WERI-Rb-1 (cell line): ENCODE results near the gene TPBG.

Experiments
- DNase-seq: peaks from one replicate; pipeline ENCODE4 v3.0.0-alpha.2; 2020
- H3K27ac ChIP-seq: fragments of 250-450 bp; sonication (Bioruptor Pico); 2 replicates; pipeline ENCODE4 v1.5.1; 2020; ENCODE audit warnings: mild to moderate bottlenecking, moderate library complexity
- H3K27me3 ChIP-seq: fragments of 250-450 bp; sonication (Bioruptor Pico); 2 replicates; pipeline ENCODE4 v1.5.1; 2021; ENCODE audit warnings: mild to moderate bottlenecking, low read depth, moderate library complexity; ENCODE audit not compliant: insufficient read depth, severe bottlenecking
- H3K36me3 ChIP-seq: fragments of 250-450 bp; sonication (Bioruptor Pico); 2 replicates; pipeline ENCODE4 v1.5.1; 2020; ENCODE audit warnings: mild to moderate bottlenecking, moderate library complexity
- H3K4me3 ChIP-seq: 2 replicates; pipeline ENCODE4 v1.5.1; 2011; ENCODE audit warnings: low read depth, mild to moderate bottlenecking, control low read depth, low read length
- H3K9me3 ChIP-seq: fragments of 250-450 bp; sonication (Bioruptor Pico); 2 replicates; pipeline ENCODE4 v1.5.1; 2021; ENCODE audit warnings: mild to moderate bottlenecking, moderate library complexity; ENCODE audit not compliant: severe bottlenecking
- TF ChIP-seq, protein P1 (sequence below): IDR thresholded peaks from 2 replicates; pipeline ENCODE4 v1.5.1; 2011; ENCODE audit warnings: low read depth, mild to moderate bottlenecking, control low read depth, inconsistent platforms, low read length

TPBG gene

DNA sequence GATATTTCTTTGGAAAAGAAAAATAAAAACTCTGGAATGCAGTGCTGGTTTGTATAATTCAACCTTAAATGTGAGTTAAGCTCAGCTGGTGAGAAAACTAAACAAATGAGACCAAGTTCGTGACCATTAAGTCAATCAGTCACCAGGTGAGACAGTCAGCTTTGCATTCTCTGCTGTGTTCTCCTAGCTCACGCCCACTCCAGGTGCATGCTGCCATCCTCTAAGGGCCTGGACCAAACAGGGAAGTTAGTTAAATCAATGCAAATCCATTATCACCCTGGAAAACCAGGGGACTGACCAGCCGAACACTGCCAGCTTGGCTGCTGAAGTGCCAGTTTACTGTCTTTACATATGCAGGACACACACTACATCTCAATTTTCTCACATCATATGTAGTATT lies 7.2 kb downstream of the TPBG start:
- no peaks in the 10 kb centered on the region for H3K9me3 ChIP-seq
- no peaks in the 10 kb centered on the region for H3K36me3 ChIP-seq
- no peak for DNase-seq
- TF ChIP-seq, protein P1, sequence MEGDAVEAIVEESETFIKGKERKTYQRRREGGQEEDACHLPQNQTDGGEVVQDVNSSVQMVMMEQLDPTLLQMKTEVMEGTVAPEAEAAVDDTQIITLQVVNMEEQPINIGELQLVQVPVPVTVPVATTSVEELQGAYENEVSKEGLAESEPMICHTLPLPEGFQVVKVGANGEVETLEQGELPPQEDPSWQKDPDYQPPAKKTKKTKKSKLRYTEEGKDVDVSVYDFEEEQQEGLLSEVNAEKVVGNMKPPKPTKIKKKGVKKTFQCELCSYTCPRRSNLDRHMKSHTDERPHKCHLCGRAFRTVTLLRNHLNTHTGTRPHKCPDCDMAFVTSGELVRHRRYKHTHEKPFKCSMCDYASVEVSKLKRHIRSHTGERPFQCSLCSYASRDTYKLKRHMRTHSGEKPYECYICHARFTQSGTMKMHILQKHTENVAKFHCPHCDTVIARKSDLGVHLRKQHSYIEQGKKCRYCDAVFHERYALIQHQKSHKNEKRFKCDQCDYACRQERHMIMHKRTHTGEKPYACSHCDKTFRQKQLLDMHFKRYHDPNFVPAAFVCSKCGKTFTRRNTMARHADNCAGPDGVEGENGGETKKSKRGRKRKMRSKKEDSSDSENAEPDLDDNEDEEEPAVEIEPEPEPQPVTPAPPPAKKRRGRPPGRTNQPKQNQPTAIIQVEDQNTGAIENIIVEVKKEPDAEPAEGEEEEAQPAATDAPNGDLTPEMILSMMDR = no peak
- no peak overlapping the region for H3K4me3 ChIP-seq
- no peaks in the 10 kb centered on the region for H3K27me3 ChIP-seq
- no peak overlapping the region for H3K27ac ChIP-seq

GRCh38 chr6:82371799-82372546 lies 8.4 kb downstream of the TPBG start:
- H3K4me3 ChIP-seq = no peak overlapping the region
- TF ChIP-seq, protein P1 = no peak
- no peak for DNase-seq
- no peak overlapping the region for H3K27ac ChIP-seq
- no peaks in the 10 kb centered on the region for H3K36me3 ChIP-seq
- H3K9me3 ChIP-seq = no peaks in the 10 kb centered on the region
- H3K27me3 ChIP-seq = no peaks in the 10 kb centered on the region

DNA sequence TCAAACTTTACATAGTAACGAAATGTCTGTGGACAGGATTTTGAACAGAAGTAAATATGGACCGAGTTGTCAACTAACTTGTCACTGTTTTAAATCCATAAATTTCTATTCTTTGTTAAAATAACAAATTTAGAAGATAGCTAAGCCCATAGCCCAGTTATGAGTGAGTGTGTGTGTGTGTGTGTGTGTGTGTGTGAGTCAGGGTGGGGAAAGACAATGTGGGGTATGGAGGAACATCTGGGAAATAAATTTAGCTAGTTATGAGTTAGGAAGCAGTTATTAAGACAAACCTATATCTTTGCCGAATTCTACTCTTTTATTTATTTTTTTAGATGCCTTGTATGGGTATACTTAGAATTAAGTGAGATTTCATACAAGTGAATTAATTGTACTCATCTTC lies 9.0 kb downstream of the TPBG start:
- DNase-seq = no peak
- TF ChIP-seq, protein P1 = no peak
- H3K27me3 ChIP-seq = no peaks in the 10 kb centered on the region
- H3K4me3 ChIP-seq = no peak overlapping the region
- no peak overlapping the region for H3K27ac ChIP-seq
- H3K9me3 ChIP-seq = no peaks in the 10 kb centered on the region
- no peaks in the 10 kb centered on the region for H3K36me3 ChIP-seq

DNA sequence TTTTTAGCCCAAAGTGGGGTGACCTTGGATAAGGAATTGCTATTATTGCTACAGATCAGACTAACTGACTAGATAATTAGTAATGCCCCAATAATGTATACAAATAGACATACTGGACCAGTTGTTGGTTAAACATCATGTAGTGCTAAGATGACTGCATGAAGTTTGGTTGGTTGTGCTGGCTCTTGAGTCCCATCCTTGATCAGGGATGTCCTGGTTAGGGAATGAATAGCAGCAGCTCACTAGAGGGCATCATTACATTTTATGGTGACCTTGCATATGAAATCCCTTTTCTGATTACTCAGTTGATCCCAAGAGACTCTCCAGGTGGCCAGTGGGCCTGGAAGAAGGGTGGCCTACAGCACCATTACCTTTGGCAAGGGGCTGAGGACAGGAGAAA lies 10.9 kb downstream of the TPBG start:
- Histone ChIP-seq H3K27me3 (no peaks in the 10 kb centered on the region), H3K27ac (no peak overlapping the region), H3K4me3 (no peak overlapping the region), H3K9me3 (no peaks in the 10 kb centered on the region), H3K36me3 (no peaks in the 10 kb centered on the region)
- no peak for DNase-seq
- TF ChIP-seq, protein P1 = no peak

DNA sequence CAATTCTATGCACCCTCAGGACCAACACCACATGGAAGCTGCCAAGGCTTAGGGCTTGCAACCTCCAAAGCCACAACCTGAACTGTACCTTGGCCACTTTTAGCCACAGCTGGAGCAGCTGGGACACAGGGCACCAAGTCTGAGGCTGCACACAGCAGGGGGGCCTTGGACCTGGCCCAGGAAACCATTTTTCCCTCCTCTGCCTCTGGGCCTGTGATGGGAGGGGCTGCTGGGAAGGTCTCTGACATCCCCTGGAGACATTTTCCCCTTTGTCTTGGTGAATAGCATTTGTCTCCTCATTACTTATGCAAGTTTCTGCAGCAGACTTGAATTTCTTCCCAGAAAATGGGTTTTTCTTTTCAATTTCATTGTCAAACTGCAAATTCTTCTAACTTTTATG lies 13.0 kb downstream of the TPBG start:
- Histone ChIP-seq H3K4me3 (no peak overlapping the region), H3K9me3 (no peaks in the 10 kb centered on the region), H3K36me3 (no peaks in the 10 kb centered on the region), H3K27me3 (no peaks in the 10 kb centered on the region), H3K27ac (no peak overlapping the region)
- no peak for DNase-seq
- TF ChIP-seq, protein P1 = no peak
